ENCODE measurements around the gene SRSF6. TPM values are rescaled to one million over a fixed set of nuclear protein-coding genes. Genes with fewer than 3 reads are reported as not detected.
A peak's percentile ranks its signal among the peaks of the same experiment; 100 is the strongest.

The SRSF6 gene
- polyA plus RNA-seq, 1 donor from 2014 or later, result 225 TPM

DNA sequence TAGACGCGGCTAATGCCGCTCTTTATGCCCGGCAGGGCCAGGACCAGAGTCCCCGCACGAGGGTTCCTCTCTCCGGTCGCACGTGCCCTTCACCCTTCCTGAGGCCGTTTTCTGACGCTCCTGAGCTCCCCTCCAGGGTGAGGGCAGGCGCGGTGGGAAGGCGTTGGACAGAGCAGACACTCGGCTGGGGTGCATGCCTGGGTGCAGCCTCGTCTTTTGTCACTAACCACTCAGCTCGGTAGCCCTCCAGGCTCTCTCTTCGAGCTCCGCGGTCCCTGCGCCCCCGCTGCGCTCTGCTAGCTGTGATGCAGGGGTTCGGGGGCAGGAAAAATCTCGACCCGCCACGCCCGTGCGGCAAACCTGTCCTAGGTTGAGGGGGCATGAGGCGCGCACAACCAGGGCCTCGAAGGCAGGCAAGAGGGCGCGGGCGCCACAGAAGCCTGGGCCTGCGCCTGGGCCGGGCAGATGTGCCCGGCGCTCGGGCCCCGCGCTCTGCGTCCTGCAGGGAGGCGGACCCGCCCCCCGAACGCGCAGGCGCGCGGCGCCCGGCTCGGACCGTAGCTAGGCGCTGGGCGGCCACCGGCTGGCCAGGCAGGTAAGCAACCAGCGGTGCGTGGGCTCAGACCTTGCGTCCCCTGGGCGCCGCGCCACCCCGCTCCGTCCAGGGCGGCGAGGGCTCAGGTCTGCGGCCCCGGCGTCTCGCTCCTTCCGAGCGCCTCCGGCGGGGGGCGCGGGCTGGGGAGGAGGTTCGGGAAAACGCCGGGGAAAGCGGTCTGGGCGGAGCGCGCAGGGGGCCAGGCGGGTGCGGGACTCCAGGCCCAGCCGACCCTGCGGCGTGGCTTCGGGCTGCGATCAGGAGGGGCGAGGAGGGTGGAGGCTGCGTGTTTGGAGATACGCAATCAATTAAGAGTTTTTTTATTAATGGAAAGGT lies 49.7 kb downstream of the SRSF6 start, which contains the start of gene L3MBTL1:
L3MBTL1 (plus strand) TSS at position 548 of the 931 bp plus-strand sequence. CDS start 5,807 bp downstream, outside the sequence.
- Histone ChIP-seq H2AFZ (ENCODE audit: low read depth, low read length) (peak within 1 kb of the TSS; percentile 27), H3K4me3 (ENCODE audit: low read length) (peak within 1 kb of the TSS; percentile 66), H3K4me2 (ENCODE audit: low read length) (peak within 1 kb of the TSS; percentile 44), H3K27ac (ENCODE audit: low read length) (no peak within 1 kb of the TSS), H3K79me2 (replicated peaks; ENCODE audit: insufficient read depth, low read length) (no peaks in the 10 kb centered on the region), H4K20me1 (ENCODE audit: insufficient read depth) (no peaks in the 10 kb centered on the region), H3F3A (ENCODE audit: insufficient read depth, low read length, poor library complexity, severe bottlenecking) (no peaks in the 10 kb centered on the region), H3K9me3 (ENCODE audit: low read length) (no peaks in the 10 kb centered on the region), H3K27me3 (ENCODE audit: insufficient read depth, low read depth, low read length) (peaks cover 20% of the 10 kb centered on the region), H3K36me3 (ENCODE audit: insufficient read depth, low read length) (no peaks in the 10 kb centered on the region), H3K9ac (ENCODE audit: low read length) (peak within 1 kb of the TSS; percentile 41), H3K9me2 (ENCODE audit: insufficient read depth, low read length) (no peaks in the 10 kb centered on the region)
- TF ChIP-seq EP300 (conservative IDR thresholded peaks at IDR 0.05; ENCODE audit: poor library complexity, severe bottlenecking), result no peak
- TF ChIP-seq, protein P1, sequence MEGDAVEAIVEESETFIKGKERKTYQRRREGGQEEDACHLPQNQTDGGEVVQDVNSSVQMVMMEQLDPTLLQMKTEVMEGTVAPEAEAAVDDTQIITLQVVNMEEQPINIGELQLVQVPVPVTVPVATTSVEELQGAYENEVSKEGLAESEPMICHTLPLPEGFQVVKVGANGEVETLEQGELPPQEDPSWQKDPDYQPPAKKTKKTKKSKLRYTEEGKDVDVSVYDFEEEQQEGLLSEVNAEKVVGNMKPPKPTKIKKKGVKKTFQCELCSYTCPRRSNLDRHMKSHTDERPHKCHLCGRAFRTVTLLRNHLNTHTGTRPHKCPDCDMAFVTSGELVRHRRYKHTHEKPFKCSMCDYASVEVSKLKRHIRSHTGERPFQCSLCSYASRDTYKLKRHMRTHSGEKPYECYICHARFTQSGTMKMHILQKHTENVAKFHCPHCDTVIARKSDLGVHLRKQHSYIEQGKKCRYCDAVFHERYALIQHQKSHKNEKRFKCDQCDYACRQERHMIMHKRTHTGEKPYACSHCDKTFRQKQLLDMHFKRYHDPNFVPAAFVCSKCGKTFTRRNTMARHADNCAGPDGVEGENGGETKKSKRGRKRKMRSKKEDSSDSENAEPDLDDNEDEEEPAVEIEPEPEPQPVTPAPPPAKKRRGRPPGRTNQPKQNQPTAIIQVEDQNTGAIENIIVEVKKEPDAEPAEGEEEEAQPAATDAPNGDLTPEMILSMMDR (IDR thresholded peaks at IDR 0.05; ENCODE audit: poor library complexity, severe bottlenecking), result peak; percentile 33

DNA sequence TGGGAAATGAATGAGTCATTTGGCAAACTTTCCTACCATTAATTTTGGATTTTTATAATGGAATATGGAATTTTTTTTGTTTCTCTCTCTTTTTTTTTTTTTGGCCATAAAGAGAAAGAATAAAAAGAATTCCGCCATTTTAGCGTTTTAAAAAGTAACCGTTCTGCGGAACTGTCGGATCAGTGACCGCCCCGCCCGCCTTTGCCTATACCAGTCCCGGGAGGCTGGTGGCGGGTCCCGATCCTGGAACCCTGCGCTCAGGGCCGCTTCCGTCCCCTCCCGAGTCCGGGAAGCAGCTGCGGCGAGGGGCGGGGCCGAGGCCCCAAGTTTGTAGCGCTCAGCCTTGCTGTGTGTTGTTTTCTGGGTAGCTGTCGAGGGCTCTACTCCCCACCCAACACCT lies 50.4 kb downstream of the SRSF6 start:
- Histone ChIP-seq H3K9ac (ENCODE audit: low read length) (peak overlapping the region; percentile 41), H3F3A (ENCODE audit: insufficient read depth, low read length, poor library complexity, severe bottlenecking) (no peaks in the 10 kb centered on the region)
- TF ChIP-seq POLR2AphosphoS5 (IDR thresholded peaks at IDR 0.05) (no peak), RAD21 (conservative IDR thresholded peaks at IDR 0.05) (no peak), MXI1 (conservative IDR thresholded peaks at IDR 0.05; ENCODE audit: poor library complexity, severe bottlenecking) (no peak), TAF1 (IDR thresholded peaks at IDR 0.05; ENCODE audit: low read depth) (no peak), SMC3 (conservative IDR thresholded peaks at IDR 0.05; ENCODE audit: poor library complexity) (no peak), EP300 (conservative IDR thresholded peaks at IDR 0.05; ENCODE audit: poor library complexity, severe bottlenecking) (no peak), EZH2 (IDR thresholded peaks at IDR 0.05; ENCODE audit: borderline replicate concordance, insufficient read depth, low read length, poor library complexity, severe bottlenecking) (no peak)
- TF ChIP-seq, protein P1 (IDR thresholded peaks at IDR 0.05; ENCODE audit: poor library complexity, severe bottlenecking), result no peak
- TF ChIP-seq, protein P2, sequence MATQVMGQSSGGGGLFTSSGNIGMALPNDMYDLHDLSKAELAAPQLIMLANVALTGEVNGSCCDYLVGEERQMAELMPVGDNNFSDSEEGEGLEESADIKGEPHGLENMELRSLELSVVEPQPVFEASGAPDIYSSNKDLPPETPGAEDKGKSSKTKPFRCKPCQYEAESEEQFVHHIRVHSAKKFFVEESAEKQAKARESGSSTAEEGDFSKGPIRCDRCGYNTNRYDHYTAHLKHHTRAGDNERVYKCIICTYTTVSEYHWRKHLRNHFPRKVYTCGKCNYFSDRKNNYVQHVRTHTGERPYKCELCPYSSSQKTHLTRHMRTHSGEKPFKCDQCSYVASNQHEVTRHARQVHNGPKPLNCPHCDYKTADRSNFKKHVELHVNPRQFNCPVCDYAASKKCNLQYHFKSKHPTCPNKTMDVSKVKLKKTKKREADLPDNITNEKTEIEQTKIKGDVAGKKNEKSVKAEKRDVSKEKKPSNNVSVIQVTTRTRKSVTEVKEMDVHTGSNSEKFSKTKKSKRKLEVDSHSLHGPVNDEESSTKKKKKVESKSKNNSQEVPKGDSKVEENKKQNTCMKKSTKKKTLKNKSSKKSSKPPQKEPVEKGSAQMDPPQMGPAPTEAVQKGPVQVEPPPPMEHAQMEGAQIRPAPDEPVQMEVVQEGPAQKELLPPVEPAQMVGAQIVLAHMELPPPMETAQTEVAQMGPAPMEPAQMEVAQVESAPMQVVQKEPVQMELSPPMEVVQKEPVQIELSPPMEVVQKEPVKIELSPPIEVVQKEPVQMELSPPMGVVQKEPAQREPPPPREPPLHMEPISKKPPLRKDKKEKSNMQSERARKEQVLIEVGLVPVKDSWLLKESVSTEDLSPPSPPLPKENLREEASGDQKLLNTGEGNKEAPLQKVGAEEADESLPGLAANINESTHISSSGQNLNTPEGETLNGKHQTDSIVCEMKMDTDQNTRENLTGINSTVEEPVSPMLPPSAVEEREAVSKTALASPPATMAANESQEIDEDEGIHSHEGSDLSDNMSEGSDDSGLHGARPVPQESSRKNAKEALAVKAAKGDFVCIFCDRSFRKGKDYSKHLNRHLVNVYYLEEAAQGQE (IDR thresholded peaks at IDR 0.05; ENCODE audit: borderline replicate concordance), result no peak

More for the DNA sequence above, 50.4 kb downstream of the SRSF6 start:
- no peaks in the 10 kb centered on the region for H3K79me2 ChIP-seq (replicated peaks; ENCODE audit: insufficient read depth, low read length)
- H3K9me2 ChIP-seq (ENCODE audit: insufficient read depth, low read length), result no peaks in the 10 kb centered on the region
- no peak overlapping the region for H3K27ac ChIP-seq (ENCODE audit: low read length)
- peaks cover 20% of the 10 kb centered on the region for H3K27me3 ChIP-seq (ENCODE audit: insufficient read depth, low read depth, low read length)
- peak overlapping the region; percentile 44 for H3K4me2 ChIP-seq (ENCODE audit: low read length)
- H4K20me1 ChIP-seq (ENCODE audit: insufficient read depth), result no peaks in the 10 kb centered on the region
- H3K9me3 ChIP-seq (ENCODE audit: low read length), result no peaks in the 10 kb centered on the region
- H3K36me3 ChIP-seq (ENCODE audit: insufficient read depth, low read length), result no peaks in the 10 kb centered on the region
- peak overlapping the region; percentile 66 for H3K4me3 ChIP-seq (ENCODE audit: low read length)
- H2AFZ ChIP-seq (ENCODE audit: low read depth, low read length), result peak overlapping the region; percentile 27
